HUES64 (cell line): ENCODE results near the gene IL17REL.

Experiments used
- H3K27ac ChIP-seq: 2 replicates; pipeline ENCODE4 v1.7.0; 2013; ENCODE audit warnings: low read depth, low read length, inconsistent platforms
- H3K27me3 ChIP-seq: 2 replicates; pipeline ENCODE4 v1.6.1; 2013; ENCODE audit warnings: mild to moderate bottlenecking, low read length; ENCODE audit not compliant: insufficient read depth
- H3K36me3 ChIP-seq: 2 replicates; pipeline ENCODE4 v1.6.1; 2013; ENCODE audit warnings: mild to moderate bottlenecking, low read length; ENCODE audit not compliant: insufficient read depth
- H3K4me1 ChIP-seq: 2 replicates; pipeline ENCODE4 v1.6.1; 2013; ENCODE audit warnings: mild to moderate bottlenecking, low read length, moderate library complexity; ENCODE audit not compliant: insufficient read depth
- H3K4me3 ChIP-seq: 2 replicates; pipeline ENCODE4 v1.5.1; 2013; ENCODE audit warnings: mild to moderate bottlenecking, low read length, moderate library complexity
- H3K9ac ChIP-seq: 2 replicates; pipeline ENCODE4 v1.6.1; 2013; ENCODE audit warnings: mild to moderate bottlenecking, low read depth, low read length
- H3K9me3 ChIP-seq: 2 replicates; pipeline ENCODE4 v1.6.1; 2013; ENCODE audit warnings: low read depth, low read length; ENCODE audit not compliant: insufficient read depth
- WGBS: fragments of 150-250, 120-280 bp; methylation state at CpG from one replicate; pipeline ENCODE4 v1.1.7; 2013; ENCODE audit warnings: missing lambda C conversion rate; 5-methylcytosine and 5-hydroxymethylcytosine counted together

IL17REL gene

GRCh38 chr22:50008151-50009040, 4.2 kb downstream of the IL17REL start:
- no peak overlapping the region for H3K9ac ChIP-seq
- no peaks in the 10 kb centered on the region for H3K36me3 ChIP-seq
- H3K4me1 ChIP-seq, result no peaks in the 10 kb centered on the region
- peaks cover 44% of the 10 kb centered on the region for H3K27me3 ChIP-seq
- 69% methylated on average over 24 of the region's 24 CpGs for WGBS
- H3K9me3 ChIP-seq, result no peaks in the 10 kb centered on the region
- H3K27ac ChIP-seq, result no peak overlapping the region
- H3K4me3 ChIP-seq, result no peak overlapping the region

- no peaks in the 10 kb centered on the region for H3K4me1 ChIP-seq
- H3K9me3 ChIP-seq, result no peaks in the 10 kb centered on the region
- no peaks in the 10 kb centered on the region for H3K36me3 ChIP-seq
- no peak overlapping the region for H3K9ac ChIP-seq
- no peak overlapping the region for H3K27ac ChIP-seq
- 93% methylated on average over 3 of the region's 3 CpGs for WGBS
- H3K4me3 ChIP-seq, result no peak overlapping the region
- peaks cover 31% of the 10 kb centered on the region for H3K27me3 ChIP-seq
Measured at GRCh38 chr22:50007057-50007511, 5.5 kb downstream of the IL17REL start.

- 69% methylated on average over 4 of the region's 4 CpGs for WGBS
- no peak overlapping the region for H3K9ac ChIP-seq
- no peaks in the 10 kb centered on the region for H3K9me3 ChIP-seq
- peaks cover 30% of the 10 kb centered on the region for H3K27me3 ChIP-seq
- no peaks in the 10 kb centered on the region for H3K4me1 ChIP-seq
- H3K36me3 ChIP-seq, result no peaks in the 10 kb centered on the region
- H3K27ac ChIP-seq, result no peak overlapping the region
- H3K4me3 ChIP-seq, result no peak overlapping the region
Measured at GRCh38 chr22:50004918-50005317, 7.6 kb downstream of the IL17REL start.

GRCh38 chr22:50002791-50003190, 9.8 kb downstream of the IL17REL start:
- peaks cover 28% of the 10 kb centered on the region for H3K27me3 ChIP-seq
- no peaks in the 10 kb centered on the region for H3K36me3 ChIP-seq
- no peak overlapping the region for H3K9ac ChIP-seq
- no peaks in the 10 kb centered on the region for H3K4me1 ChIP-seq
- 76% methylated on average over 7 of the region's 7 CpGs for WGBS
- no peak overlapping the region for H3K4me3 ChIP-seq
- H3K27ac ChIP-seq, result no peak overlapping the region
- H3K9me3 ChIP-seq, result no peaks in the 10 kb centered on the region

GRCh38 chr22:50001388-50002231, 11.0 kb downstream of the IL17REL start:
- no peaks in the 10 kb centered on the region for H3K36me3 ChIP-seq
- no peak overlapping the region for H3K4me3 ChIP-seq
- H3K9ac ChIP-seq, result no peak overlapping the region
- no peak overlapping the region for H3K27ac ChIP-seq
- WGBS, result 84% methylated on average over 16 of the region's 16 CpGs
- H3K9me3 ChIP-seq, result no peaks in the 10 kb centered on the region
- H3K27me3 ChIP-seq, result peaks cover 28% of the 10 kb centered on the region
- H3K4me1 ChIP-seq, result no peaks in the 10 kb centered on the region

GRCh38 chr22:50000587-50001387, 11.8 kb downstream of the IL17REL start:
- Histone ChIP-seq H3K36me3 (no peaks in the 10 kb centered on the region), H3K27me3 (peaks cover 28% of the 10 kb centered on the region), H3K9me3 (no peaks in the 10 kb centered on the region), H3K9ac (no peak overlapping the region), H3K4me1 (no peaks in the 10 kb centered on the region), H3K4me3 (no peak overlapping the region), H3K27ac (no peak overlapping the region)
- WGBS, result 93% methylated on average over 32 of the region's 32 CpGs

- peak overlapping the region; percentile 55 for H3K4me3 ChIP-seq
- peaks cover 28% of the 10 kb centered on the region for H3K27me3 ChIP-seq
- no peaks in the 10 kb centered on the region for H3K9me3 ChIP-seq
- peak overlapping the region; percentile 40; the same call in 1 of the 2 replicates for H3K9ac ChIP-seq
- no peaks in the 10 kb centered on the region for H3K4me1 ChIP-seq
- 31% methylated on average over 41 of the region's 41 CpGs for WGBS
- H3K27ac ChIP-seq, result no peak overlapping the region
- H3K36me3 ChIP-seq, result no peaks in the 10 kb centered on the region
Measured at GRCh38 chr22:49999946-50000586, 12.5 kb downstream of the IL17REL start.

- H3K27ac ChIP-seq, result no peak overlapping the region
- H3K9me3 ChIP-seq, result no peaks in the 10 kb centered on the region
- peak overlapping the region; percentile 40; the same call in 1 of the 2 replicates for H3K9ac ChIP-seq
- H3K36me3 ChIP-seq, result no peaks in the 10 kb centered on the region
- peak overlapping the region; percentile 56 for H3K4me3 ChIP-seq
- no peaks in the 10 kb centered on the region for H3K4me1 ChIP-seq
- peaks cover 28% of the 10 kb centered on the region for H3K27me3 ChIP-seq
- WGBS, result 10% methylated on average over 57 of the region's 70 CpGs
Measured at GRCh38 chr22:49999063-49999945, 13.3 kb downstream of the IL17REL start.

- no peaks in the 10 kb centered on the region for H3K4me1 ChIP-seq
- H3K4me3 ChIP-seq, result peak overlapping the region; percentile 56; the same call in 1 of the 2 replicates
- no peaks in the 10 kb centered on the region for H3K36me3 ChIP-seq
- peaks cover 28% of the 10 kb centered on the region for H3K27me3 ChIP-seq
- WGBS, result 95% methylated on average over 14 of the region's 14 CpGs
- no peaks in the 10 kb centered on the region for H3K9me3 ChIP-seq
- H3K27ac ChIP-seq, result no peak overlapping the region
- H3K9ac ChIP-seq, result no peak overlapping the region
Measured at GRCh38 chr22:49998718-49999062, 13.9 kb downstream of the IL17REL start.
